GM12878 (cell line): ENCODE results near the gene HEYL. TPM values are rescaled to one million over a fixed set of nuclear protein-coding genes. Genes with fewer than 3 reads are reported as not detected.

Experiments
- ATF3 ChIP-seq: IDR thresholded peaks from 2 replicates; pipeline ENCODE4 v1.6.1; 2011; ENCODE audit warnings: low read depth, mild to moderate bottlenecking, low read length, moderate library complexity, borderline replicate concordance; ENCODE audit errors: extremely low read depth
- BRCA1 ChIP-seq: IDR thresholded peaks from 2 replicates; pipeline ENCODE4 v1.6.1; 2011; ENCODE audit warnings: low read depth, low read length, improper control_type of control experiment
- ESRRA ChIP-seq: IDR thresholded peaks from 2 replicates; pipeline ENCODE4 v1.6.1; 2012; ENCODE audit warnings: mild to moderate bottlenecking, low read length, improper control_type of control experiment
- EZH2 ChIP-seq: IDR thresholded peaks from 2 replicates; pipeline ENCODE4 v1.6.1; 2012; ENCODE audit warnings: low read depth, mild to moderate bottlenecking, control low read depth, inconsistent platforms, low read length, borderline replicate concordance; ENCODE audit not compliant: control insufficient read depth
- HDAC6 ChIP-seq: fragments of 200-600 bp; sonication (generic); IDR thresholded peaks from one replicate; pipeline ENCODE4 v1.8.0; 2017; ENCODE audit warnings: antibody characterized with exemption; ENCODE audit not compliant: unreplicated experiment
- IKZF1 ChIP-seq: fragments of 450-650 bp; conservative IDR thresholded peaks from 2 replicates; pipeline ENCODE4 v1.6.1; 2017; ENCODE audit warnings: antibody characterized with exemption, mild to moderate bottlenecking
- NFYB ChIP-seq: IDR thresholded peaks from 2 replicates; pipeline ENCODE4 v1.6.1; 2011; ENCODE audit warnings: low read depth, mild to moderate bottlenecking, low read length, improper control_type of control experiment, moderate library complexity; ENCODE audit not compliant: insufficient read depth
- NKRF ChIP-seq: fragments of 450-650 bp; conservative IDR thresholded peaks from 2 replicates; pipeline ENCODE4 v1.6.1; 2017; ENCODE audit warnings: mild to moderate bottlenecking, moderate library complexity
- NR2F1 ChIP-seq: fragments of 450-650 bp; conservative IDR thresholded peaks from 2 replicates; pipeline ENCODE4 v1.6.1; 2017; ENCODE audit warnings: mild to moderate bottlenecking
- SIN3A ChIP-seq: IDR thresholded peaks from 2 replicates; pipeline ENCODE4 v1.6.1; 2012; ENCODE audit warnings: low read depth, low read length, improper control_type of control experiment
- SMC3 ChIP-seq: IDR thresholded peaks from 2 replicates; pipeline ENCODE4 v1.6.1; 2011; ENCODE audit warnings: low read length, improper control_type of control experiment, borderline replicate concordance
- SREBF1 ChIP-seq: IDR thresholded peaks from 2 replicates; pipeline ENCODE4 v1.6.1; 2012; ENCODE audit warnings: mild to moderate bottlenecking, low read length
- SUPT20H ChIP-seq: IDR thresholded peaks from 2 replicates; pipeline ENCODE4 v1.6.1; 2011; ENCODE audit warnings: low read depth, mild to moderate bottlenecking, low read length, moderate library complexity, borderline replicate concordance; ENCODE audit not compliant: control insufficient read depth
- TAF1 ChIP-seq: IDR thresholded peaks from 2 replicates; pipeline ENCODE4 v1.6.1; 2011; ENCODE audit warnings: mild to moderate bottlenecking, low read depth, low read length, borderline replicate concordance
- TARDBP ChIP-seq: IDR thresholded peaks from 2 replicates; pipeline ENCODE4 v1.6.1; 2016; ENCODE audit warnings: borderline replicate concordance
- YY1 ChIP-seq: IDR thresholded peaks from 2 replicates; pipeline ENCODE4 v1.6.1; 2011; ENCODE audit warnings: low read depth, mild to moderate bottlenecking, low read length
- ZNF207 ChIP-seq: fragments of 450-650 bp; IDR thresholded peaks from 2 replicates; pipeline ENCODE4 v1.6.1; 2014; ENCODE audit warnings: antibody characterized with exemption, mild to moderate bottlenecking, borderline replicate concordance
- ZNF622 ChIP-seq: fragments of 450-650 bp; IDR thresholded peaks from 2 replicates; pipeline ENCODE4 v1.6.1; 2017; ENCODE audit warnings: mild to moderate bottlenecking, inconsistent platforms
- polyA plus RNA-seq, 11 experiments: library from polyadenylated mRNA; depleted of rRNA in 4 of 11; unstranded in 6 of 11; stranded (reverse) in 5 of 11; fragments of >200 nt; fragmentation: Nextera tagmentation in 4 of 11; fragmentation: Illumina TruSeq in 1 of 11; extraction: Ambion mirVana in 4 of 11; extraction: Trizol in 1 of 11; gene quantifications; 1 replicate in 1 of 11; 2 replicates in 10 of 11; pipeline versions ENCODE4 v1.2.1 to v1.2.3, GENCODE V29; 2011 to 2016; ENCODE audit warnings: inconsistent platforms in 2 of 11, missing spikeins in 2 of 11, low read depth in 1 of 11
- total RNA-seq, 4 experiments: library from RNA; depleted of rRNA in 3 of 4; stranded (reverse); fragments of >200 nt in 3 of 4; fragmentation: Illumina TruSeq in 1 of 4; extraction: Trizol in 1 of 4; gene quantifications; 2 replicates each; pipeline versions ENCODE4 v1.2.1 to v1.2.3, GENCODE V29; 2013 to 2021
- TF ChIP-seq, protein P1 (sequence below): fragments of 450-650 bp; IDR thresholded peaks from 2 replicates; pipeline ENCODE4 v1.6.1; 2017; ENCODE audit warnings: antibody characterized with exemption, mild to moderate bottlenecking, moderate library complexity
- TF ChIP-seq, protein P2 (sequence below): fragments of 450-650 bp; IDR thresholded peaks from 2 replicates; pipeline ENCODE4 v1.6.1; 2014; ENCODE audit warnings: mild to moderate bottlenecking
- TF ChIP-seq, protein P3 (sequence below): IDR thresholded peaks from 2 replicates; pipeline ENCODE4 v1.6.1; 2012; ENCODE audit warnings: mild to moderate bottlenecking, low read depth, low read length

HEYL gene
- total and polyA plus RNA-seq, 10 of the 15 experiments (the other 5 are each of a cell fraction or from before 2014, with no cell fraction given) = under 0.01 to 0.04 TPM; not detected in 8

DNA sequence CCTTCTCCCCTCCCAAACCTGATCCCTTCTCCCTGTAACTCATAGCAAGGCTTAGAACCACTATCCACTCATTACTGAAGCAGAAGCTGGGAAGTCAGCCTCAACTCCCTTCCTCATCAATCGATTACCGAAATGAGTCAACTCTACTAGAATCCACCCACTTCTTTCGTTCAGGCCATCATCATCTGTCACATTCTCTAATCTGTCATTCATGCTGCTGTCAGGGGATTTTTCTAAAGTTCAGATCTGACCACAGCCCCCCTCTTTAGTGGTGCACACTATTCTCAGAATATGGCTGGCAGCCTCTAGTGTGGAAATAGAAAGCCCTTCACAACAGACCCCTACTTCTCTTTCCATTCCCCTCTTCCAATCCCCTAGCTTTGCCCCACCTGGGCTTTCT, 27.3 kb upstream of the HEYL start (continued):
- TF ChIP-seq, protein P1, sequence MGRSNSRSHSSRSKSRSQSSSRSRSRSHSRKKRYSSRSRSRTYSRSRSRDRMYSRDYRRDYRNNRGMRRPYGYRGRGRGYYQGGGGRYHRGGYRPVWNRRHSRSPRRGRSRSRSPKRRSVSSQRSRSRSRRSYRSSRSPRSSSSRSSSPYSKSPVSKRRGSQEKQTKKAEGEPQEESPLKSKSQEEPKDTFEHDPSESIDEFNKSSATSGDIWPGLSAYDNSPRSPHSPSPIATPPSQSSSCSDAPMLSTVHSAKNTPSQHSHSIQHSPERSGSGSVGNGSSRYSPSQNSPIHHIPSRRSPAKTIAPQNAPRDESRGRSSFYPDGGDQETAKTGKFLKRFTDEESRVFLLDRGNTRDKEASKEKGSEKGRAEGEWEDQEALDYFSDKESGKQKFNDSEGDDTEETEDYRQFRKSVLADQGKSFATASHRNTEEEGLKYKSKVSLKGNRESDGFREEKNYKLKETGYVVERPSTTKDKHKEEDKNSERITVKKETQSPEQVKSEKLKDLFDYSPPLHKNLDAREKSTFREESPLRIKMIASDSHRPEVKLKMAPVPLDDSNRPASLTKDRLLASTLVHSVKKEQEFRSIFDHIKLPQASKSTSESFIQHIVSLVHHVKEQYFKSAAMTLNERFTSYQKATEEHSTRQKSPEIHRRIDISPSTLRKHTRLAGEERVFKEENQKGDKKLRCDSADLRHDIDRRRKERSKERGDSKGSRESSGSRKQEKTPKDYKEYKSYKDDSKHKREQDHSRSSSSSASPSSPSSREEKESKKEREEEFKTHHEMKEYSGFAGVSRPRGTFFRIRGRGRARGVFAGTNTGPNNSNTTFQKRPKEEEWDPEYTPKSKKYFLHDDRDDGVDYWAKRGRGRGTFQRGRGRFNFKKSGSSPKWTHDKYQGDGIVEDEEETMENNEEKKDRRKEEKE = no peak
- TF ChIP-seq NR2F1 (peak; percentile 75), ATF3 (no peak), BRCA1 (no peak), SMC3 (no peak), TAF1 (no peak), YY1 (peak; percentile 72), NFYB (peak; percentile 11; the same call in 1 of the 2 replicates), IKZF1 (peak; percentile 98), NKRF (no peak), HDAC6 (no peak), SREBF1 (peak; percentile 24; the same call in 1 of the 2 replicates), ZNF207 (no peak), ZNF622 (no peak), EZH2 (0 out of 2 replicates have a peak, but pooled peaks have one; percentile 44), TARDBP (0 out of 2 replicates have a peak, but pooled peaks have one; percentile 24), SIN3A (no peak), SUPT20H (no peak), ESRRA (no peak)
- TF ChIP-seq, protein P2, sequence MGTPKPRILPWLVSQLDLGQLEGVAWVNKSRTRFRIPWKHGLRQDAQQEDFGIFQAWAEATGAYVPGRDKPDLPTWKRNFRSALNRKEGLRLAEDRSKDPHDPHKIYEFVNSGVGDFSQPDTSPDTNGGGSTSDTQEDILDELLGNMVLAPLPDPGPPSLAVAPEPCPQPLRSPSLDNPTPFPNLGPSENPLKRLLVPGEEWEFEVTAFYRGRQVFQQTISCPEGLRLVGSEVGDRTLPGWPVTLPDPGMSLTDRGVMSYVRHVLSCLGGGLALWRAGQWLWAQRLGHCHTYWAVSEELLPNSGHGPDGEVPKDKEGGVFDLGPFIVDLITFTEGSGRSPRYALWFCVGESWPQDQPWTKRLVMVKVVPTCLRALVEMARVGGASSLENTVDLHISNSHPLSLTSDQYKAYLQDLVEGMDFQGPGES = no peak
- TF ChIP-seq, protein P3, sequence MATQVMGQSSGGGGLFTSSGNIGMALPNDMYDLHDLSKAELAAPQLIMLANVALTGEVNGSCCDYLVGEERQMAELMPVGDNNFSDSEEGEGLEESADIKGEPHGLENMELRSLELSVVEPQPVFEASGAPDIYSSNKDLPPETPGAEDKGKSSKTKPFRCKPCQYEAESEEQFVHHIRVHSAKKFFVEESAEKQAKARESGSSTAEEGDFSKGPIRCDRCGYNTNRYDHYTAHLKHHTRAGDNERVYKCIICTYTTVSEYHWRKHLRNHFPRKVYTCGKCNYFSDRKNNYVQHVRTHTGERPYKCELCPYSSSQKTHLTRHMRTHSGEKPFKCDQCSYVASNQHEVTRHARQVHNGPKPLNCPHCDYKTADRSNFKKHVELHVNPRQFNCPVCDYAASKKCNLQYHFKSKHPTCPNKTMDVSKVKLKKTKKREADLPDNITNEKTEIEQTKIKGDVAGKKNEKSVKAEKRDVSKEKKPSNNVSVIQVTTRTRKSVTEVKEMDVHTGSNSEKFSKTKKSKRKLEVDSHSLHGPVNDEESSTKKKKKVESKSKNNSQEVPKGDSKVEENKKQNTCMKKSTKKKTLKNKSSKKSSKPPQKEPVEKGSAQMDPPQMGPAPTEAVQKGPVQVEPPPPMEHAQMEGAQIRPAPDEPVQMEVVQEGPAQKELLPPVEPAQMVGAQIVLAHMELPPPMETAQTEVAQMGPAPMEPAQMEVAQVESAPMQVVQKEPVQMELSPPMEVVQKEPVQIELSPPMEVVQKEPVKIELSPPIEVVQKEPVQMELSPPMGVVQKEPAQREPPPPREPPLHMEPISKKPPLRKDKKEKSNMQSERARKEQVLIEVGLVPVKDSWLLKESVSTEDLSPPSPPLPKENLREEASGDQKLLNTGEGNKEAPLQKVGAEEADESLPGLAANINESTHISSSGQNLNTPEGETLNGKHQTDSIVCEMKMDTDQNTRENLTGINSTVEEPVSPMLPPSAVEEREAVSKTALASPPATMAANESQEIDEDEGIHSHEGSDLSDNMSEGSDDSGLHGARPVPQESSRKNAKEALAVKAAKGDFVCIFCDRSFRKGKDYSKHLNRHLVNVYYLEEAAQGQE = no peak
